Epithelial cell of esophagus (primary cell): ENCODE results near the gene PSD2.

ENCODE experiments used
- DNase-seq: peaks from one replicate; pipeline ENCODE4 v3.0.0; 2010; ENCODE audit warnings: low read depth
- H3K4me3 ChIP-seq: 2 replicates; pipeline ENCODE4 v1.5.1; 2011; ENCODE audit warnings: mild to moderate bottlenecking, low read length, control low read depth
- TF ChIP-seq, protein P1 (sequence below): IDR thresholded peaks from 2 replicates; pipeline ENCODE4 v1.5.1; 2011; ENCODE audit warnings: low read depth, mild to moderate bottlenecking, low read length, control low read depth, inconsistent platforms; ENCODE audit not compliant: insufficient read depth; ENCODE audit errors: missing control alignments

Gene PSD2

DNA sequence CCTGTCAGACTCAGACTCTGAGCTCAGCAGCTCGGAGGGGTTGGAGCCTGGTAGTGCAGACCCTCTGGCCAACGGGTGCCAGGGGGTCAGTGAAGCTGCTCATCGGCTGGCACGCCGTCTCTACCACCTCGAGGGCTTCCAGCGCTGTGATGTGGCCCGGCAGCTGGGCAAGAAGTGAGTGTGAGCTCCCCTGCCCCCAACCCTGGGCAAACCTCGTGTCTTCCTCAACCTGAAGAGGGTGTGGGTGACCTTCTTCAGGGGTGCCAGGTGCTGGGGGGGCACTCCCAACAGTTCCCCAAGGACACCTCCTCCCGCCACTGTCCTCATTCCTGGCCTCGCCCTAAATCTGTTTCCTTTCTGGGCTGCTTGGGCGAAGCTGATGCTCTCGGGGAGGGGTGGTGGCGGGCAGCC lies 18.6 kb downstream of the PSD2 start:
- no peak for DNase-seq
- no peak overlapping the region for H3K4me3 ChIP-seq
- TF ChIP-seq, protein P1, sequence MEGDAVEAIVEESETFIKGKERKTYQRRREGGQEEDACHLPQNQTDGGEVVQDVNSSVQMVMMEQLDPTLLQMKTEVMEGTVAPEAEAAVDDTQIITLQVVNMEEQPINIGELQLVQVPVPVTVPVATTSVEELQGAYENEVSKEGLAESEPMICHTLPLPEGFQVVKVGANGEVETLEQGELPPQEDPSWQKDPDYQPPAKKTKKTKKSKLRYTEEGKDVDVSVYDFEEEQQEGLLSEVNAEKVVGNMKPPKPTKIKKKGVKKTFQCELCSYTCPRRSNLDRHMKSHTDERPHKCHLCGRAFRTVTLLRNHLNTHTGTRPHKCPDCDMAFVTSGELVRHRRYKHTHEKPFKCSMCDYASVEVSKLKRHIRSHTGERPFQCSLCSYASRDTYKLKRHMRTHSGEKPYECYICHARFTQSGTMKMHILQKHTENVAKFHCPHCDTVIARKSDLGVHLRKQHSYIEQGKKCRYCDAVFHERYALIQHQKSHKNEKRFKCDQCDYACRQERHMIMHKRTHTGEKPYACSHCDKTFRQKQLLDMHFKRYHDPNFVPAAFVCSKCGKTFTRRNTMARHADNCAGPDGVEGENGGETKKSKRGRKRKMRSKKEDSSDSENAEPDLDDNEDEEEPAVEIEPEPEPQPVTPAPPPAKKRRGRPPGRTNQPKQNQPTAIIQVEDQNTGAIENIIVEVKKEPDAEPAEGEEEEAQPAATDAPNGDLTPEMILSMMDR = no peak

DNA sequence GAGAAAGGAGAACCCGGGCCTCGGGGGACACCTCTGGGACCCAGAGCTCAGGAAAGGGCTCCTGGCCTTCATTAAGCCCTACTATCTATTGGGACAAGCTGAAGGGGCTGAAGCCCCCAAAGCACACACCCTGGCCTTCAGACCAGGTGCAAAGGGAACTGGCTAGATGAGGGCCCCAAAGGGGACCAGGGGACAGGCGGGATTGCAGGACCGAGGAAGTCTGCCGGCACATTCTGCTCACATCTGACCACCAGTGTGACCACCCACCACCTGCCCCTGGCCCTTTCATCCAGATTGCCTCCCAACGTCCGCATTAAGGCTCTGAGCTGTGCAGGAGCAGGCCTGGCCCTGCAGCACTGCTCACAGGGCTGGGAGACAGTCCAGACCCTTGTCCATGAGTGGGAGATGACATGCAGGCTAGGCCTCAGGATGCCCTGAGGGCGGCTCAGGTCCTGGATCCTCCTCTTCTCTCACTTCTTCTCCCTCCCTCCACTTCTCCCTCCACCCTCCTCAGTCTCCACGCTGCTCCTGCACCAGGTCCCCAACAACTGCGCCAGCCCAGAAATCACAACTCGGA lies 19.2 kb downstream of the PSD2 start:
- TF ChIP-seq, protein P1 = no peak
- no peak overlapping the region for H3K4me3 ChIP-seq
- no peak for DNase-seq

DNA sequence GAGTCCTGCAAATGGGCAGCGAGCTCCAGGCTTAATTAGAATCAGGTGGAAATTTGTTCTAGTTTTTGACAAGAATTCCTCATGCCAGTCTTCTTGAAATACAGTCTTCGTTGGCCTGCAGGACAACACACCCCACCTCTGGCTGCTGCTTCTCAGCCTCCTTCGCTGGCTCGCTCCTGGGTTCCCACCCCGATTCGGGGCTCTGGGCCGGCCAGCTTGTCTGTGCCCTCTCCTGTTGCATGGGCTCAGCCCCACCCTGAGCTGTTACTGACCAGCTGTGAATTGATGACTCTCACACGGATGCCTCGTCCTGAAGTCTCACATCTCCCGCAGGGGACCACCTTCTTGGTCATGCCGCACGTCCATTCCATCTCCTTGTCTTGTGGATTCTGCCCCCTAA lies 21.0 kb downstream of the PSD2 start:
- TF ChIP-seq, protein P1 = no peak
- DNase-seq = no peak
- no peak overlapping the region for H3K4me3 ChIP-seq

DNA sequence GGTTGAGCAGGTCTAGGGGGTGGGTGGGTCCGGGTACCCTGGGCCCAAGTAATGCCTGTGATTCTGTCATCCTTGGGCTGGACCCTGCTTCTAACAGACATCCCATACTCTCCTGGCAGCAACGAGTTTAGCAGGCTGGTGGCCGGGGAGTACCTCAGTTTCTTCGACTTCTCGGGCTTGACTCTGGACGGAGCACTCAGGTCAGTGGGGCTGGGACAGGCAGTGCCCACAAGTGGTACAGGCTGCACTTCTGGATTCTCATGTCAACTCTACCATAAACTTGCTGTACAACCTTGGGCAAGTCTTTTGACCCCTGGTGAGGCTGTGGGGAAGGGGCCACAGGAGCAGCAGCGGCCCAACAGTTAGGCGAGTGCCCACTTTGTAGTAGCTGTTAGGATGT lies 21.8 kb downstream of the PSD2 start:
- TF ChIP-seq, protein P1 = no peak
- DNase-seq = no peak
- no peak overlapping the region for H3K4me3 ChIP-seq

DNA sequence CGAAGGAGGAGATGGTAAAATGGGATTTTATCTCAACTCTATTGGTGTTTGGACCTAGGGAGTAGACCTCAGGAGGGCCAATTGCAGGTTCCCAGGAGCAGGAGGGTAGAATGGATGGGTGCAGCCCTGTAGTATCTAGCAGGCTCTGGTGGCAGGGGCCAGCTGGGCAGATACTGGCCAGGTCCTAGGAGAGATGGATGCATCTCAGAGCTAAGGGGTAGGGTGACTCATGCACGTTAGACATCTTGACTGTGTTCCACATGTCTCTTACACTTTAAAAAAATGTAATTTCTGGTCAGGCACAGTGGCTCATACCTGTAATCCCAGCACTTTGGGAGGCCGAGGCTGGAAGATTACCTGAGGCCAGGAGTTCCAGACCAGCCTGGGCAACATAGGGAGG lies 22.4 kb downstream of the PSD2 start:
- no peak for DNase-seq
- TF ChIP-seq, protein P1 = no peak
- no peak overlapping the region for H3K4me3 ChIP-seq

DNA sequence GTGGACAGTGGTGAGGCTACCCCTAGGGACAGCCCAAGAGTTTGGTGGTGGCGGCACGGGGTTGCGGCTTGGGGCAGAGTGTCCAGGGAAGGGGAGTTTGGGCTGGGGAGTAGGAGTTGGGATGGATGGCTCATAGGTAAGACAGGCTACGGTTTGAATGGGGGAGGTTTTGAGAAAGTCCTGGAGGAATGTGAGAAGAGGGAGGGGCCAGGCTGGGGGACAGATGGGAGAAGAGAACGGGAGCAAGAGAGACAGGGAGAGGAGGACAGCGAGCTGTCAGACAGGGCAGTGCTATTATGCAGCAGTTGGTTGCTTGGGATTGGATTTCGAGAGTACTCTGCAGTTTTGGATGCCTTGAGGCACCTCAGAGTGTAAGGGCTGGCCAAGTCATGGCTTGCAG lies 24.5 kb downstream of the PSD2 start:
- DNase-seq = no peak
- no peak overlapping the region for H3K4me3 ChIP-seq
- TF ChIP-seq, protein P1 = no peak

DNA sequence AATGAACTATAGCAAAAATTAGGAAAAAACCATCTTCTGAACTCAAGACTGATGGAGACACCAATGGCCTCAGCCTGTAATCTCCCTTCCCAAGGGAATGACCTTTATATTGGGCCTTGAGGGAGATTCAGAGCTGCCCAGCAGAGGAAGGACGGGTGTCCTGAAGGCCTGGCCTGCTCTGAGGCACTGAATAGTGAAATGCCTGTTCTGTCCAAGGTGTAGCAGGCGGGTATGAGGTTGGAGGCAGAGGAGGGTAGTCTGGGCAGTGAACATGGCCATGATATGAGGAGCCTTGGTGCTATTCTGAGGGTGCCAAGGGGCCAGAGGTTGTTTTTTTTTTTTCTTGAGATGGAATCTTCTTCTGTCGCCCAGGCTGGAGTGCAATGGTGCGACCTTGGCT lies 25.0 kb downstream of the PSD2 start:
- no peak for DNase-seq
- TF ChIP-seq, protein P1 = no peak

More for the DNA sequence above, 25.0 kb downstream of the PSD2 start:
- no peak overlapping the region for H3K4me3 ChIP-seq
